Astrocyte (in vitro differentiated cells and primary cell): ENCODE measurements around the gene CMC1. TPM values are rescaled to one million over a fixed set of nuclear protein-coding genes. Genes with fewer than 3 reads are reported as not detected.
A peak's percentile ranks its signal among the peaks of the same experiment; 100 is the strongest.

ENCODE experiments used
- DNase-seq: peaks from one replicate; pipeline ENCODE4 v3.0.0-alpha.2; 2010; ENCODE audit warnings: low read depth
- FAIRE-seq: peaks from 2 replicates; lab custom pipeline; 2011; peaks lifted over from hg19 to GRCh38; lab: Jason Lieb, UNC
- H2AFZ ChIP-seq: 2 replicates; pipeline ENCODE4 v1.6.0; 2012; ENCODE audit warnings: low read depth, low read length, inconsistent platforms
- H3K27ac ChIP-seq: 2 replicates; pipeline ENCODE4 v1.5.1; 2011; ENCODE audit warnings: low read depth, low read length, inconsistent platforms
- H3K27me3 ChIP-seq: 2 replicates; pipeline ENCODE4 v1.6.0; 2011; ENCODE audit warnings: low read length, inconsistent platforms; ENCODE audit not compliant: insufficient read depth
- H3K36me3 ChIP-seq: 2 replicates; pipeline ENCODE4 v1.5.1; 2011; ENCODE audit warnings: low read length, inconsistent platforms; ENCODE audit not compliant: insufficient read depth
- H3K4me1 ChIP-seq: 2 replicates; pipeline ENCODE4 v1.5.1; 2011; ENCODE audit warnings: low read length, inconsistent platforms; ENCODE audit not compliant: insufficient read depth
- H3K4me2 ChIP-seq: 2 replicates; pipeline ENCODE4 v1.6.0; 2012; ENCODE audit warnings: low read length, inconsistent platforms
- H3K4me3 ChIP-seq: 2 replicates; pipeline ENCODE4 v1.5.1; 2011; ENCODE audit warnings: low read depth, mild to moderate bottlenecking, low read length, inconsistent platforms; ENCODE audit not compliant: insufficient read depth
- H3K79me2 ChIP-seq: 2 replicates; pipeline ENCODE4 v1.6.0; 2012; ENCODE audit warnings: mild to moderate bottlenecking, low read length, inconsistent platforms; ENCODE audit not compliant: insufficient read depth
- H3K9ac ChIP-seq: 2 replicates; pipeline ENCODE4 v1.6.0; 2012; ENCODE audit warnings: mild to moderate bottlenecking, low read length, inconsistent platforms
- H3K9me3 ChIP-seq: 2 replicates; pipeline ENCODE4 v1.5.1; 2012; ENCODE audit warnings: low read depth, mild to moderate bottlenecking, low read length, inconsistent platforms; ENCODE audit not compliant: insufficient read depth
- H4K20me1 ChIP-seq: 2 replicates; pipeline ENCODE4 v1.6.0; 2012; ENCODE audit warnings: low read length, inconsistent platforms; ENCODE audit not compliant: insufficient read depth
- H3K27ac Mint-ChIP-seq: one replicate; pipeline ENCODE4 v1.8.0; 2021; ENCODE audit warnings: mild to moderate bottlenecking, mixed read lengths; ENCODE audit not compliant: unreplicated experiment
- H3K27me3 Mint-ChIP-seq: one replicate; pipeline ENCODE4 v1.8.0; 2021; ENCODE audit warnings: low read depth, mixed read lengths; ENCODE audit not compliant: unreplicated experiment
- H3K36me3 Mint-ChIP-seq: one replicate; pipeline ENCODE4 v1.8.0; 2021; ENCODE audit warnings: low read depth, mixed read lengths; ENCODE audit not compliant: unreplicated experiment
- H3K4me1 Mint-ChIP-seq: one replicate; pipeline ENCODE4 v1.8.0; 2021; ENCODE audit warnings: low read depth, mixed read lengths; ENCODE audit not compliant: unreplicated experiment
- H3K4me3 Mint-ChIP-seq: one replicate; pipeline ENCODE4 v1.8.0; 2021; ENCODE audit warnings: mild to moderate bottlenecking, moderate library complexity, mixed read lengths; ENCODE audit not compliant: unreplicated experiment
- H3K9me3 Mint-ChIP-seq: one replicate; pipeline ENCODE4 v1.8.0; 2021; ENCODE audit warnings: mild to moderate bottlenecking, mixed read lengths; ENCODE audit not compliant: unreplicated experiment
- EZH2 ChIP-seq: IDR thresholded peaks from 2 replicates; pipeline ENCODE4 v1.6.1; 2012; ENCODE audit warnings: mild to moderate bottlenecking, low read length, inconsistent platforms; ENCODE audit not compliant: insufficient read depth
- total RNA-seq: library from RNA; stranded (reverse); gene quantifications from 2 replicates; pipeline ENCODE4 v1.2.1, GENCODE V29; 2021
- TF ChIP-seq, protein P1 (sequence below): IDR thresholded peaks from 2 replicates; pipeline ENCODE4 v1.5.1; 2011; ENCODE audit warnings: low read depth, mild to moderate bottlenecking, inconsistent platforms, low read length, moderate library complexity; ENCODE audit not compliant: insufficient read depth

Gene CMC1
- total RNA-seq, 1 donor from 2014 or later, result 13.4 TPM

DNA sequence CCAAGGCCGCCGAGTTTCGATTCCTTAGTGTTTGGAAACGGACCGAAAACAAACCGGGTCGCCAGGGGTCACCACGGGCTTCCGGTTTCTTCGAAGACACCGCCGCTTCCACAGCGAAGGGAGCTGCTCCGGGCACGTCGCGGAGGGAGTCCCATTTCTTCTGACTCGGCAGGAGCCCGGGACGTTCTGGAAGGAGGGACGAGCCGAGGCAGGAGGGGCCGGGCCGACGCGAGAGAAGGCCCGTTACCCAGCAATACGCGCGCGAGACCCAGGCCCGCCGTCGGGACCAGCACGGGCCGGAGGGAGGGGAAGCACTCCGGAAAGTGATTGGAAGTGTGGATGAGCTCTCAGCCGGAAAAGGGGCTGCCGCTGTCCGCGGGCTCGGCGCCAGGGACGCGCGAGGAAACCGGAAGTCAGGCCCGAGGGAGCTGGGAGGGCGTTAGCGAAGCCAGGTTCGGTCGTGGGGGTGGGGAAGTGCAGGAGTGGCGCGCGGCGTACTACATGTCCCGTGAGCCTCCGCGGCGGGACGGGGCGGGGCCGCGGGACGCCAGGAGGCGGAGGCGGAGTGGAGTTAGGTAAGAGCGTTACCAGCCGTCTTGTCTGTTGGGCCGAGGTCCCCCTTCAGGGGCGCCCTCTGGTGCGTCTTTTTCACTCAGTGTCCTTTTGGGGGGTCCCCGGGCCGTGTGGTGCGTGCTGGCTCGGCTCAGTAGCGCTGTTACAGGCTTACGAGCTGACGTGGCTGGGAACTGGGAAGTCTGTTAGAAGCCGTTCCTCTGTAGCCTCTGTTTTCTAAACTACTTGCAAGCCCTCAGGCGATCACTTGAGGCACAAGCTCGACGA lies 107.4 kb downstream of the CMC1 start, which contains the start of the genes AZI2 and ZCWPW2:
Gene AZI2 (minus strand): TSS at position 196 of the 840 bp plus-strand sequence. CDS start 8,207 bp downstream, outside the sequence.
Gene ZCWPW2 (plus strand): TSS at position 93 of the 840 bp plus-strand sequence. CDS start 64,348 bp downstream, outside the sequence.
- TF ChIP-seq, protein P1, sequence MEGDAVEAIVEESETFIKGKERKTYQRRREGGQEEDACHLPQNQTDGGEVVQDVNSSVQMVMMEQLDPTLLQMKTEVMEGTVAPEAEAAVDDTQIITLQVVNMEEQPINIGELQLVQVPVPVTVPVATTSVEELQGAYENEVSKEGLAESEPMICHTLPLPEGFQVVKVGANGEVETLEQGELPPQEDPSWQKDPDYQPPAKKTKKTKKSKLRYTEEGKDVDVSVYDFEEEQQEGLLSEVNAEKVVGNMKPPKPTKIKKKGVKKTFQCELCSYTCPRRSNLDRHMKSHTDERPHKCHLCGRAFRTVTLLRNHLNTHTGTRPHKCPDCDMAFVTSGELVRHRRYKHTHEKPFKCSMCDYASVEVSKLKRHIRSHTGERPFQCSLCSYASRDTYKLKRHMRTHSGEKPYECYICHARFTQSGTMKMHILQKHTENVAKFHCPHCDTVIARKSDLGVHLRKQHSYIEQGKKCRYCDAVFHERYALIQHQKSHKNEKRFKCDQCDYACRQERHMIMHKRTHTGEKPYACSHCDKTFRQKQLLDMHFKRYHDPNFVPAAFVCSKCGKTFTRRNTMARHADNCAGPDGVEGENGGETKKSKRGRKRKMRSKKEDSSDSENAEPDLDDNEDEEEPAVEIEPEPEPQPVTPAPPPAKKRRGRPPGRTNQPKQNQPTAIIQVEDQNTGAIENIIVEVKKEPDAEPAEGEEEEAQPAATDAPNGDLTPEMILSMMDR, result peak; percentile 7
- TF ChIP-seq EZH2, result no peak
- Histone ChIP-seq H3K27me3 (no peaks in the 10 kb centered on the region), H4K20me1 (peaks cover 17% of the 10 kb centered on the region), H3K4me1 (peaks cover 4% of the 10 kb centered on the region), H3K27ac (peak within 1 kb of the TSS; percentile 98), H3K9ac (peak within 1 kb of the TSS; percentile 97), H2AFZ (peak within 1 kb of the TSS; percentile 89), H3K79me2 (peaks cover 64% of the 10 kb centered on the region), H3K9me3 (no peaks in the 10 kb centered on the region), H3K4me3 (peak within 1 kb of the TSS; percentile 93), H3K4me2 (peak within 1 kb of the TSS; percentile 96), H3K36me3 (no peaks in the 10 kb centered on the region)
- Mint-ChIP-seq H3K27me3 (no peaks in the 10 kb centered on the region), H3K9me3 (no peaks in the 10 kb centered on the region), H3K27ac (peak within 1 kb of the TSS; percentile 99), H3K4me3 (peak within 1 kb of the TSS; percentile 99), H3K4me1 (peaks cover 20% of the 10 kb centered on the region), H3K36me3 (peaks cover 5% of the 10 kb centered on the region)
- DNase-seq (peak; percentile 88), FAIRE-seq (peak; percentile 63)

DNA sequence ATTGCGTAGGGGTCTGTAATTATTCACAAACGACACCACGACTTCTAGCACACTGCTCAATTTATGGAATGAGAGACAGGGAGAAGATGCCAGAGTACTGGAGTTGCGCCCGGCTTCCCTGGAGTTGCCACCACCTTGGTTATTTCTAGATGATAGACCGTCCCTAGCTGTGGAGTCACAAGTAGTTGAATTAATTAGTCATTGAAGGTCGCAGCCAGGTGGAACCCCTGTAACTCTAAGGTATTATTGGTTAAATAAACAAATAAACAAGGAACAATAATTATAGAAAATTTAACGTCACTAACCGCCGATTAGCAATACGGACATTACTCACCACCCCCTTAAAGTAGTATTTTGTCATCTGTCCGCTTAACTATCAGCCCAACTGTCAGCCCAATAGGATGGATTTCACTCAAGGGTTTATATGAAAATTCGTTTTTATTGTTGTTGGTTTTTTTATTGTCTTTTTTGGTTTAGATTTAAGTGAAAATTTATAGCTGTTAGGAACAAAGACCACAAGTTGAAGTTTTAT lies 108.1 kb downstream of the CMC1 start:
- Mint-ChIP-seq H3K9me3 (no peaks in the 10 kb centered on the region), H3K4me1 (peaks cover 20% of the 10 kb centered on the region), H3K36me3 (peaks cover 8% of the 10 kb centered on the region), H3K27me3 (no peaks in the 10 kb centered on the region), H3K4me3 (peak overlapping the region; percentile 99), H3K27ac (peak overlapping the region; percentile 99)
- H3K36me3 ChIP-seq, result no peaks in the 10 kb centered on the region
- H3K27ac ChIP-seq, result peak overlapping the region; percentile 98
- DNase-seq (peak; percentile 17), FAIRE-seq (no peak)
- H4K20me1 ChIP-seq, result peaks cover 17% of the 10 kb centered on the region
- no peaks in the 10 kb centered on the region for H3K27me3 ChIP-seq
- H3K4me2 ChIP-seq, result peak overlapping the region; percentile 96
- no peaks in the 10 kb centered on the region for H3K9me3 ChIP-seq
- peak overlapping the region; percentile 93 for H3K4me3 ChIP-seq
- TF ChIP-seq EZH2, result no peak
- TF ChIP-seq, protein P1, result peak; percentile 2
- peaks cover 57% of the 10 kb centered on the region for H3K79me2 ChIP-seq
- peak overlapping the region; percentile 97 for H3K9ac ChIP-seq
- H2AFZ ChIP-seq, result peak overlapping the region; percentile 89
- H3K4me1 ChIP-seq, result peaks cover 4% of the 10 kb centered on the region

Other genes with a start within 250 kb of the CMC1 start
- 0.57 and 1.0 TPM in 2 replicates for gene ZCWPW2, start 107.1 kb downstream of the CMC1 start, total RNA-seq
- gene AZI2, start 107.2 kb downstream of the CMC1 start, total RNA-seq, result 91.9 and 99.1 TPM in 2 replicates